SU-DHL-6 (cell line): ENCODE measurements around the gene WNT3A.

Experiments used
- H2AFZ ChIP-seq: fragments of 200-600 bp; sonication (generic); 2 replicates; pipeline ENCODE4 v1.6.1; 2014; ENCODE audit warnings: low read depth, mild to moderate bottlenecking, moderate library complexity, mixed read lengths, antibody characterized with exemption, low read length; ENCODE audit not compliant: severe bottlenecking
- H3F3A ChIP-seq: fragments of 200-600 bp; shearing (Covaris generic); 2 replicates; pipeline ENCODE4 v1.6.0; 2016; ENCODE audit warnings: antibody characterized with exemption, mild to moderate bottlenecking; ENCODE audit not compliant: insufficient read depth
- H3K27ac ChIP-seq: fragments of 200-600 bp; sonication (generic); 2 replicates; pipeline ENCODE4 v1.5.1; 2016; ENCODE audit warnings: low read depth, mild to moderate bottlenecking, low read length, moderate library complexity, mixed read lengths
- H3K27me3 ChIP-seq: fragments of 200-600 bp; sonication (generic), shearing (Covaris generic); 2 replicates; pipeline ENCODE4 v1.6.0; 2014; ENCODE audit warnings: mild to moderate bottlenecking, low read length
- H3K36me3 ChIP-seq: fragments of 200-600 bp; sonication (generic); 2 replicates; pipeline ENCODE4 v1.6.1; 2014; ENCODE audit warnings: mild to moderate bottlenecking, low read length, mixed read lengths
- H3K4me2 ChIP-seq: fragments of 300-600, 200-600 bp; shearing (Covaris generic), sonication (generic); 2 replicates; pipeline ENCODE4 v1.6.0; 2014; ENCODE audit warnings: low read length, low read depth, mild to moderate bottlenecking; ENCODE audit not compliant: poor library complexity, severe bottlenecking
- H3K4me3 ChIP-seq: fragments of 200-600 bp; sonication (generic); 2 replicates; pipeline ENCODE4 v1.5.1; 2014; ENCODE audit warnings: antibody characterized with exemption, low read length, mild to moderate bottlenecking, mixed read lengths; ENCODE audit not compliant: insufficient read depth, poor library complexity, severe bottlenecking
- H3K79me2 ChIP-seq: fragments of 200-600 bp; sonication (generic); 2 replicates; pipeline ENCODE4 v1.6.1; 2014; ENCODE audit warnings: mild to moderate bottlenecking, low read length, moderate library complexity; ENCODE audit not compliant: insufficient read depth
- H3K9ac ChIP-seq: fragments of 200-600 bp; sonication (generic); 2 replicates; pipeline ENCODE4 v1.7.0; 2014; ENCODE audit warnings: mild to moderate bottlenecking, low read length
- H3K9me2 ChIP-seq: fragments of 200-600 bp; sonication (generic); replicated peaks from 2 replicates; pipeline ENCODE4 v1.6.1; 2014; ENCODE audit warnings: low read length; ENCODE audit not compliant: insufficient read depth
- H3K9me3 ChIP-seq: fragments of 200-600 bp; sonication (generic); 2 replicates; pipeline ENCODE4 v1.6.1; 2014; ENCODE audit warnings: low read length, mixed read lengths; ENCODE audit not compliant: insufficient read depth
- H4K20me1 ChIP-seq: fragments of 200-600 bp; sonication (generic); 2 replicates; pipeline ENCODE4 v1.6.1; 2014; ENCODE audit warnings: low read depth, mild to moderate bottlenecking, antibody characterized with exemption, low read length, moderate library complexity, mixed read lengths
- CTCF ChIP-seq: fragments of 200-600 bp; sonication (generic); IDR thresholded peaks from one replicate; pipeline ENCODE4 v1.5.1; 2017; ENCODE audit warnings: antibody characterized with exemption, mild to moderate bottlenecking, low read length, moderate library complexity; ENCODE audit not compliant: insufficient read depth, poor library complexity, severe bottlenecking
- EZH2phosphoT487 ChIP-seq: fragments of 200-600 bp; sonication (generic), shearing (Covaris generic); conservative IDR thresholded peaks from 2 replicates; pipeline ENCODE4 v1.6.1; 2018; ENCODE audit warnings: mild to moderate bottlenecking, antibody characterized with exemption, low read length, moderate library complexity, mixed read lengths

WNT3A gene

DNA sequence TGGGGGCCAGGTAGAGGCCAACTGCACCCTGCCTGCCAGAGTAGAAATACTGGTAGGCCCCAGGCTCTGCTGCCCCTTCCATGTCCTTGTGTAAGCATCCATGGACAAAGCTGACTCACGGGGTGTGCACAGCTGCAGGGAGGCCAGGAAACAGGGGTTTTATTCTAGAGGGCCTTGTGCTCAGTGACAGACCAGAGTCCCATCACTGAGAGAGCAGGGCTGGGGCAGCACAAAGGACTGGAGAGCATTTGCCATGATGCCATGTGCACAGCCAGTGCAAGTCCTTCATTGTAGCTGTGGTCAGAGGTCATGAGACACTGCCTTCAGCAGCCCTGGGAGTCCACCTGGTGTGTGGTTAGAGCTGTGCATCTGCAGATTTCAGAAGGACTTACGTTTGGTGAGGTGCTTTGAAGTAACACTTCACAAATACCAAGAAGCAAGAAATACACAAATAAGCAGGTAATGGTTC is 83.8 kb downstream of the WNT3A start:
- Histone ChIP-seq H3K4me2 (no peak overlapping the region), H3F3A (no peaks in the 10 kb centered on the region), H3K79me2 (peaks cover 100% of the 10 kb centered on the region), H3K9me2 (no peaks in the 10 kb centered on the region), H3K36me3 (peaks cover 37% of the 10 kb centered on the region), H2AFZ (no peak overlapping the region), H3K9ac (no peak overlapping the region), H3K27me3 (no peaks in the 10 kb centered on the region), H3K4me3 (no peak overlapping the region), H3K27ac (no peak overlapping the region), H3K9me3 (peaks cover 20% of the 10 kb centered on the region; the same call in 1 of the 2 replicates), H4K20me1 (peaks cover 40% of the 10 kb centered on the region)
- TF ChIP-seq EZH2phosphoT487: no peak
- no peak for TF ChIP-seq CTCF

DNA sequence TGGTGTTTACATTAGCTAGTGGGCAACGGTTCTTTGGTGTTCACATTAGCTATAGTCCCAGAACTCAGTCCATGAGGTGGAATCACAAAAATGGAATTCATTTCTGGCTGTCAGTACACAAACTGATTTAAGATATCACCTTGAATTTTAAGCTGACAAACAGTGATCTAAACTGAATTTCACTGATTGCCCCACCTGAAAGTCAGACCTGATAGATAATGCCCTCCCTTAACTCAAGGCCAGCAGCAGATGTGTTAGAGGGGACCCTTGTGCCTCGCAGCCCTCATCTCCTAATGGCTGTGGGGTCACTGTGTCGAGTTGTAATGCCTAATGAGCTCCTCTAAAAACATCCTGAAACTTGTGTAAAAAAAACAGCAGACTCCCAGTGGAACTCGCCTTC is 84.3 kb downstream of the WNT3A start:
- H3K27ac ChIP-seq: no peak overlapping the region
- H3K9me2 ChIP-seq: no peaks in the 10 kb centered on the region
- no peaks in the 10 kb centered on the region for H3K27me3 ChIP-seq
- peaks cover 40% of the 10 kb centered on the region for H4K20me1 ChIP-seq
- peaks cover 100% of the 10 kb centered on the region for H3K79me2 ChIP-seq
- H3K9ac ChIP-seq: no peak overlapping the region
- no peak for TF ChIP-seq CTCF
- no peak for TF ChIP-seq EZH2phosphoT487
- no peak overlapping the region for H3K4me3 ChIP-seq
- no peak overlapping the region for H2AFZ ChIP-seq
- H3K9me3 ChIP-seq: peaks cover 20% of the 10 kb centered on the region; the same call in 1 of the 2 replicates
- H3K4me2 ChIP-seq: no peak overlapping the region
- H3K36me3 ChIP-seq: peaks cover 37% of the 10 kb centered on the region
- H3F3A ChIP-seq: no peaks in the 10 kb centered on the region

GRCh38 chr1:228092342-228093049 is 85.7 kb downstream of the WNT3A start:
- TF ChIP-seq CTCF (no peak), EZH2phosphoT487 (no peak)
- no peaks in the 10 kb centered on the region for H3K27me3 ChIP-seq
- H3K27ac ChIP-seq: no peak overlapping the region
- H3K36me3 ChIP-seq: peaks cover 37% of the 10 kb centered on the region
- H2AFZ ChIP-seq: no peak overlapping the region
- H3K9me2 ChIP-seq: no peaks in the 10 kb centered on the region
- peaks cover 30% of the 10 kb centered on the region for H4K20me1 ChIP-seq
- no peaks in the 10 kb centered on the region for H3F3A ChIP-seq
- peaks cover 20% of the 10 kb centered on the region; the same call in 1 of the 2 replicates for H3K9me3 ChIP-seq
- no peak overlapping the region for H3K4me3 ChIP-seq
- peaks cover 100% of the 10 kb centered on the region for H3K79me2 ChIP-seq
- no peak overlapping the region for H3K4me2 ChIP-seq
- H3K9ac ChIP-seq: no peak overlapping the region
